CD14-positive monocyte (primary cell): ENCODE measurements around the gene CIB4. TPM values are rescaled to one million over a fixed set of nuclear protein-coding genes. Genes with fewer than 3 reads are reported as not detected.

Experiments used
- DNase-seq, 3 donors: peaks; one replicate each; pipeline ENCODE4 v3.0.0-alpha.2; 2011 to 2022
- H2AFZ ChIP-seq: 2 replicates; pipeline ENCODE4 v1.6.0; 2012; ENCODE audit warnings: mild to moderate bottlenecking, low read depth, low read length, inconsistent platforms; ENCODE audit not compliant: insufficient read depth, poor library complexity, severe bottlenecking
- H3K27ac ChIP-seq, 2 donors: 1 replicate in 1 of 2; 2 replicates in 1 of 2; pipeline ENCODE4 v1.5.1; 2012 to 2013; ENCODE audit warnings: low read length in 2 of 2, control low read depth in 1 of 2, inconsistent platforms in 1 of 2, low read depth in 1 of 2, mild to moderate bottlenecking in 1 of 2
- H3K27me3 ChIP-seq, 2 donors: one replicate each; pipeline versions ENCODE4 v1.6.0 to v1.6.1; 2011 to 2013; ENCODE audit warnings: low read length in 2 of 2; ENCODE audit not compliant: control insufficient read depth in 2 of 2, insufficient read depth in 2 of 2
- H3K36me3 ChIP-seq, 2 donors: replicated peaks in 1 of 2; 1 replicate in 1 of 2; 2 replicates in 1 of 2; pipeline versions ENCODE4 v1.5.1 to v1.6.1; 2012 to 2013; ENCODE audit warnings: low read length in 2 of 2, control low read depth in 1 of 2, inconsistent platforms in 1 of 2, mild to moderate bottlenecking in 1 of 2; ENCODE audit not compliant: insufficient read depth in 2 of 2, control insufficient read depth in 1 of 2
- H3K4me1 ChIP-seq, 2 donors: 1 replicate in 1 of 2; 2 replicates in 1 of 2; pipeline versions ENCODE4 v1.5.1 to v1.6.1; 2012 to 2013; ENCODE audit warnings: low read length in 2 of 2, control low read depth in 1 of 2, inconsistent platforms in 1 of 2, mild to moderate bottlenecking in 1 of 2, moderate library complexity in 1 of 2; ENCODE audit not compliant: insufficient read depth in 2 of 2, control insufficient read depth in 1 of 2
- H3K4me2 ChIP-seq: replicated peaks from 2 replicates; pipeline ENCODE3; 2012; ENCODE audit warnings: low read length, moderate library complexity, mild to moderate bottlenecking; ENCODE audit not compliant: poor library complexity, severe bottlenecking; ENCODE audit errors: extremely low read depth
- H3K4me3 ChIP-seq, 3 experiments: fragments of 200-600 bp in 1 of 3; sonication (generic) in 1 of 3; replicated peaks in 1 of 3; 1 replicate in 2 of 3; 2 replicates in 1 of 3; pipeline ENCODE4 v1.5.1; 2011 to 2013; ENCODE audit warnings: low read length in 3 of 3, mild to moderate bottlenecking in 3 of 3, control low read depth in 2 of 3, low read depth in 2 of 3, inconsistent platforms in 1 of 3, moderate library complexity in 1 of 3
- H3K79me2 ChIP-seq: 2 replicates; pipeline ENCODE4 v1.6.0; 2012; ENCODE audit warnings: mild to moderate bottlenecking, control low read depth, inconsistent platforms, low read length, moderate library complexity; ENCODE audit not compliant: insufficient read depth
- H3K9ac ChIP-seq: 2 replicates; pipeline ENCODE4 v1.6.0; 2017; ENCODE audit warnings: low read length, mild to moderate bottlenecking; ENCODE audit not compliant: insufficient read depth, poor library complexity, severe bottlenecking
- H3K9me3 ChIP-seq, 2 donors: replicated peaks in 1 of 2; 1 replicate in 1 of 2; 2 replicates in 1 of 2; pipeline versions ENCODE4 v1.5.1 to v1.6.1; 2012 to 2013; ENCODE audit warnings: low read length in 2 of 2, control low read depth in 1 of 2; ENCODE audit not compliant: control insufficient read depth in 1 of 2, insufficient read depth in 1 of 2
- H4K20me1 ChIP-seq: 2 replicates; pipeline ENCODE4 v1.6.0; 2012; ENCODE audit warnings: mild to moderate bottlenecking, low read length, control low read depth, moderate library complexity; ENCODE audit not compliant: insufficient read depth
- H3K27ac Mint-ChIP-seq, 7 donors: one replicate each; pipeline ENCODE4 v1.8.0; 2020; ENCODE audit warnings: mild to moderate bottlenecking in 7 of 7, mixed read lengths in 7 of 7, moderate library complexity in 6 of 7, inconsistent platforms in 2 of 7
- H3K27me3 Mint-ChIP-seq, 3 donors: one replicate each; pipeline ENCODE4 v1.8.0; 2021 to 2022; ENCODE audit warnings: low read depth in 3 of 3, mild to moderate bottlenecking in 3 of 3, mixed read lengths in 3 of 3, moderate library complexity in 3 of 3, inconsistent platforms in 1 of 3
- H3K36me3 Mint-ChIP-seq, 2 donors: one replicate each; pipeline ENCODE4 v1.8.0; 2020; ENCODE audit warnings: mixed read lengths in 2 of 2, inconsistent platforms in 1 of 2, mild to moderate bottlenecking in 1 of 2
- H3K4me1 Mint-ChIP-seq: one replicate; pipeline ENCODE4 v1.8.0; 2020; ENCODE audit warnings: mild to moderate bottlenecking, mixed read lengths
- H3K4me3 Mint-ChIP-seq, 2 donors: one replicate each; pipeline ENCODE4 v1.8.0; 2020; ENCODE audit warnings: mild to moderate bottlenecking in 2 of 2, mixed read lengths in 2 of 2, moderate library complexity in 1 of 2
- H3K9me3 Mint-ChIP-seq, 7 donors: one replicate each; pipeline ENCODE4 v1.8.0; 2020 to 2022; ENCODE audit warnings: mixed read lengths in 7 of 7, mild to moderate bottlenecking in 6 of 7, moderate library complexity in 6 of 7, inconsistent platforms in 2 of 7
- CTCF ChIP-seq: fragments of 200-600 bp; IDR thresholded peaks from one replicate; pipeline ENCODE4 v1.8.0; 2022; ENCODE audit warnings: antibody characterized with exemption, mild to moderate bottlenecking
- WGBS: methylation state at CpG from one replicate; pipeline ENCODE4 v1.1.5; 2013; ENCODE audit warnings: missing lambda C conversion rate; ENCODE audit not compliant: insufficient coverage; 5-methylcytosine and 5-hydroxymethylcytosine counted together
- intact Hi-C, 2 donors: fragments of 100-400 bp; cut with micrococcal nuclease; formaldehyde crosslinking; loops; one replicate each; pipeline versions ENCODE4 v1.15.0 to v1.15.1; 2023
- polyA plus RNA-seq, 3 donors: library from polyadenylated mRNA; depleted of rRNA in 1 of 3; unstranded in 2 of 3; stranded (reverse) in 1 of 3; fragments of 300-500 nt in 2 of 3; fragments of >200 nt in 1 of 3; fragmentation: Illumina TruSeq in 2 of 3; gene quantifications; 1 replicate in 2 of 3; 2 replicates in 1 of 3; pipeline ENCODE4 v1.2.3, GENCODE V29; 2012 to 2021

The CIB4 gene
- polyA plus RNA-seq, 3 donors, result not detected

- no peak overlapping the region for H2AFZ ChIP-seq
- Mint-ChIP-seq H3K36me3 (no peaks in the 10 kb centered on the region), H3K27me3 (peaks cover under 1 to 15% (median 7%) of the 10 kb centered on the region in 3 donors), H3K4me3 (no peak overlapping the region), H3K9me3 (no peaks in the 10 kb centered on the region), H3K4me1 (peaks cover 7% of the 10 kb centered on the region), H3K27ac (no peak overlapping the region)
- TF ChIP-seq CTCF, result no peak
- no peaks in the 10 kb centered on the region for H4K20me1 ChIP-seq
- H3K27me3 ChIP-seq, result peaks cover 0 to 3% of the 10 kb centered on the region in 2 donors
- peaks cover 4% of the 10 kb centered on the region in 2 donors for H3K4me1 ChIP-seq
- no peaks in the 10 kb centered on the region for H3K36me3 ChIP-seq
- no peaks in the 10 kb centered on the region for H3K9me3 ChIP-seq
- H3K9ac ChIP-seq, result no peak overlapping the region
- H3K79me2 ChIP-seq, result no peaks in the 10 kb centered on the region
- intact Hi-C loops, result no loop called here
- no peak overlapping the region for H3K4me3 ChIP-seq
- H3K27ac ChIP-seq, result no peak overlapping the region
- WGBS, result 71% methylated on average over 3 of the region's 3 CpGs
- H3K4me2 ChIP-seq, result no peak overlapping the region
- DNase-seq, result no peak
Measured at GRCh38 chr2:26635401-26635800, 5.8 kb downstream of the CIB4 start.

GRCh38 chr2:26634636-26635230 is 6.4 kb downstream of the CIB4 start:
- TF ChIP-seq CTCF, result no peak
- intact Hi-C loops, result no loop called here
- H3K4me3 ChIP-seq, result no peak overlapping the region
- H3K9ac ChIP-seq, result no peak overlapping the region
- no peaks in the 10 kb centered on the region for H3K79me2 ChIP-seq
- peaks cover 2 to 12% (median 7%) of the 10 kb centered on the region in 3 donors for H3K27me3 Mint-ChIP-seq
- no peaks in the 10 kb centered on the region for H3K9me3 ChIP-seq
- H3K27ac ChIP-seq, result no peak overlapping the region
- H4K20me1 ChIP-seq, result no peaks in the 10 kb centered on the region
- H3K36me3 ChIP-seq, result no peaks in the 10 kb centered on the region
- peaks cover 4% of the 10 kb centered on the region in 2 donors for H3K4me1 ChIP-seq
- WGBS, result 94% methylated on average over 9 of the region's 11 CpGs
- DNase-seq, result no peak
- peaks cover 4% of the 10 kb centered on the region for H3K4me1 Mint-ChIP-seq
- H3K9me3 Mint-ChIP-seq, result no peaks in the 10 kb centered on the region
- H3K36me3 Mint-ChIP-seq, result no peaks in the 10 kb centered on the region
- H3K4me3 Mint-ChIP-seq, result no peak overlapping the region
- H2AFZ ChIP-seq, result no peak overlapping the region
- no peak overlapping the region for H3K27ac Mint-ChIP-seq
- H3K27me3 ChIP-seq, result no peaks in the 10 kb centered on the region
- no peak overlapping the region for H3K4me2 ChIP-seq
